ENCODE results near the gene USP5. TPM values are rescaled to one million over a fixed set of nuclear protein-coding genes. Genes with fewer than 3 reads are reported as not detected.
"Not testable (repeated sequence)": the region's sequence is repeated elsewhere in the genome, so short reads cannot be mapped to it uniquely, and the experiment has no call there.

USP5 gene
- polyA plus RNA-seq, 3 donors, result 28.0 to 32.4 (median 29.9) TPM

DNA sequence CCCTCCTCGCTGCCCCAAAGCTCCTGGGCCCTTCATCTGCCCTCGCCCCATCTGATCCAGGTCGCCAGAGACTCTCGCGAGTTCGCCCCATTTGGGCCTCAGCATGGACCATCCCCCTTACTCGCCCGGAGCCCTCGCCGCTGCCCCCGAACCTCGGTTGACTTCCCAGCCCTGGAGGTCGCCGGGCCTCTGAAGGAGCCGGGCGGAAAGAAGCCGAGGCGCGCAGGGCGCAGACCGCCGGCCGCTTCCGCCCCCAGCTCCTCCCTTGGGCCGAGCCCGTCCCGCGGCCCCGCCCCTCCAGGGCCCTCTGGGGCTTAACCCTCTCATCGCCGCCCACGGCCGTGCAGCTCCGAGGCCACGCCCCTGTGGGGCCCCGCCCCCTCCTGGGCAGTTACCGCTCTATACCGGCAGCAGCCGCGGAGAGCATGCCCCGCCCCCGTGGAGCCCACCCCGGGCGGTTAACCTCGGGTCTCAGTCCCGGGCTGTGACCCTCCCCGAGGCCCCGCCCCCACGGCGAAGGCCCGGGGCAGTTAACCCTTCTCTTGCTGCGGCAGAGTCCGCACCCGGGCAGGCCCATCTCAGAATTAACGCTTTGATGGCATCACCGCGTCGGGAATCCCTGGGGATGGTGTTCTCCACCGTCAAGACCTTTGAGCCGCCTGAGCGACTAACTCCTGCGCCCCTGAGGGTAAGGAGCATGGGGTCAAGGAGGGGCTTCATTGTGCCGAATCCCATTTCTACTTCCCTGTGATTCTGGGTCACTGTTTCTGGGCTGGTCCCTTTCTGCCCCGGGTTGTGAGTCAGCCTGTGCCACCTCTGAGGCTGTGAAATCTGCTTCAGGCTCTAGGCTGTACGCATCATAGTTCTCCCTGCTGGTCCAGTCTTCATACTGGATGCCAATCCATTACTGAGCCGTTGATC, 21.4 kb downstream of the USP5 start, which contains the start of gene SPSB2:
Gene SPSB2, minus strand, starts transcription at position 210 of the 921 bp plus-strand sequence. CDS start 402 bp downstream, outside the sequence.
- H3K9me3 ChIP-seq (replicated peaks in 1 of 2; ENCODE audit: control insufficient read depth in 1 of 2, insufficient read depth in 1 of 2, low read length in 2 of 2), result no peaks in the 10 kb centered on the region

DNA sequence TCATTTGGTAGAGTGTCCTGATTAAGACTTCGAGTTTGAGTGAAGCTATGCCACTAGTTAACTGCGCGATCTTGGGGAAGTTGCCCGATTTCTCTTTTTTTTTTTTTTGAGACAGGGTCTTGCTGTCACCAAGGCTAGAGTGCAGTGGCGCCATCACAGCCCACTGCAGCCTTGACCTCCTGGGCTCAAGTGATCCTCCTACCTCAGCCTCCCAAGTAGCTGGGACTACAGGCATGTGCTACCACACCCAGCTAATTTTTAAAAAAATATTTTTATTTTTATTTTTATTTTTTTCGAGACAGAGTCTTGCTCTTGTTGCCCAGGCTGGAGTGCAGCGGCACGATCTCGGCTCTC, 22.0 kb downstream of the USP5 start:
- WGBS (ENCODE audit: insufficient coverage), result 36% methylated on average over 7 of the region's 9 CpGs
- not testable (repeated sequence) for H3K27me3 Mint-ChIP-seq (ENCODE audit: low read depth in 3 of 3); H3K9me3 Mint-ChIP-seq; H3K27me3 ChIP-seq (ENCODE audit: control insufficient read depth in 2 of 2, insufficient read depth in 2 of 2, low read length in 2 of 2); H3K9me3 ChIP-seq (replicated peaks in 1 of 2; ENCODE audit: control insufficient read depth in 1 of 2, insufficient read depth in 1 of 2, low read length in 2 of 2); DNase-seq
- Histone ChIP-seq H4K20me1 (ENCODE audit: insufficient read depth, low read length) (peaks cover 41% of the 10 kb centered on the region), H3K4me2 (replicated peaks; ENCODE audit: extremely low read depth, low read length, poor library complexity, severe bottlenecking) (peak overlapping the region; percentile 96), H3K4me1 (ENCODE audit: control insufficient read depth in 1 of 2, insufficient read depth in 2 of 2, low read length in 2 of 2) (peaks cover 30 to 52% of the 10 kb centered on the region in 2 donors), H3K79me2 (ENCODE audit: insufficient read depth, low read length) (peaks cover 45% of the 10 kb centered on the region), H3K4me3 (replicated peaks in 1 of 3; ENCODE audit: low read depth in 2 of 3, low read length in 3 of 3) (peak overlapping the region; percentile 62 to 92 (median 87)), H3K36me3 (replicated peaks in 1 of 2; ENCODE audit: control insufficient read depth in 1 of 2, insufficient read depth in 2 of 2, low read length in 2 of 2) (peaks cover 20 to 28% of the 10 kb centered on the region in 2 donors), H3K9ac (ENCODE audit: insufficient read depth, low read length, poor library complexity, severe bottlenecking) (peak overlapping the region; percentile 81), H3K27ac (ENCODE audit: low read depth in 1 of 2, low read length in 2 of 2) (peak overlapping the region; percentile 81 to 95), H2AFZ (ENCODE audit: insufficient read depth, low read depth, low read length, poor library complexity, severe bottlenecking) (peak overlapping the region; percentile 90)
- Mint-ChIP-seq H3K4me1 (peaks cover 50% of the 10 kb centered on the region), H3K4me3 (peak overlapping the region; percentile 87 to 90), H3K27ac (peak overlapping the region; percentile 84 to 95 (median 94)), H3K36me3 (peaks cover 35 to 43% of the 10 kb centered on the region in 2 donors)
- intact Hi-C loops (cut with micrococcal nuclease), result loop anchor here (5.0 kb wide), 3 partner anchors 33 to 88 kb away; partner anchors contain the start of genes C12orf57 (in 1 of the 2) and RNU7-1 (in 1 of the 2)

More for the DNA sequence above, 21.4 kb downstream of the USP5 start, which contains the start of gene SPSB2:
- H4K20me1 ChIP-seq (ENCODE audit: insufficient read depth, low read length), result peaks cover 47% of the 10 kb centered on the region
- Mint-ChIP-seq H3K9me3 (no peaks in the 10 kb centered on the region), H3K27me3 (ENCODE audit: low read depth in 3 of 3) (peaks cover 0 to 3% (median 0%) of the 10 kb centered on the region in 3 donors), H3K4me1 (peaks cover 57% of the 10 kb centered on the region), H3K27ac (peak within 1 kb of the TSS; percentile 84 to 95 (median 94)), H3K4me3 (peak within 1 kb of the TSS; percentile 87 to 92), H3K36me3 (peaks cover 34 to 48% of the 10 kb centered on the region in 2 donors)
- peak within 1 kb of the TSS; percentile 62 to 92 (median 87) for H3K4me3 ChIP-seq (replicated peaks in 1 of 3; ENCODE audit: low read depth in 2 of 3, low read length in 3 of 3)
- peak within 1 kb of the TSS; percentile 96 for H3K4me2 ChIP-seq (replicated peaks; ENCODE audit: extremely low read depth, low read length, poor library complexity, severe bottlenecking)
- DNase-seq, result peak; percentile 92 to 95 (median 93)
- peaks cover 52% of the 10 kb centered on the region for H3K79me2 ChIP-seq (ENCODE audit: insufficient read depth, low read length)
- intact Hi-C loops (cut with micrococcal nuclease), result loop anchor here (1.0 to 5.0 kb wide), 6 partner anchors 17 to 89 kb away; partner anchors contain the start of genes C12orf57 (in 1 of the 2), LRRC23 (in 1 of the 2) and RNU7-1 (in 1 of the 2)
- H3K27ac ChIP-seq (ENCODE audit: low read depth in 1 of 2, low read length in 2 of 2), result peak within 1 kb of the TSS; percentile 81 to 95
- H3K36me3 ChIP-seq (replicated peaks in 1 of 2; ENCODE audit: control insufficient read depth in 1 of 2, insufficient read depth in 2 of 2, low read length in 2 of 2), result peaks cover 20 to 28% of the 10 kb centered on the region in 2 donors
- H3K9ac ChIP-seq (ENCODE audit: insufficient read depth, low read length, poor library complexity, severe bottlenecking), result peak within 1 kb of the TSS; percentile 81
- H2AFZ ChIP-seq (ENCODE audit: insufficient read depth, low read depth, low read length, poor library complexity, severe bottlenecking), result peak within 1 kb of the TSS; percentile 90
- no peaks in the 10 kb centered on the region for H3K27me3 ChIP-seq (ENCODE audit: control insufficient read depth in 2 of 2, insufficient read depth in 2 of 2, low read length in 2 of 2)
- TF ChIP-seq, protein P1, sequence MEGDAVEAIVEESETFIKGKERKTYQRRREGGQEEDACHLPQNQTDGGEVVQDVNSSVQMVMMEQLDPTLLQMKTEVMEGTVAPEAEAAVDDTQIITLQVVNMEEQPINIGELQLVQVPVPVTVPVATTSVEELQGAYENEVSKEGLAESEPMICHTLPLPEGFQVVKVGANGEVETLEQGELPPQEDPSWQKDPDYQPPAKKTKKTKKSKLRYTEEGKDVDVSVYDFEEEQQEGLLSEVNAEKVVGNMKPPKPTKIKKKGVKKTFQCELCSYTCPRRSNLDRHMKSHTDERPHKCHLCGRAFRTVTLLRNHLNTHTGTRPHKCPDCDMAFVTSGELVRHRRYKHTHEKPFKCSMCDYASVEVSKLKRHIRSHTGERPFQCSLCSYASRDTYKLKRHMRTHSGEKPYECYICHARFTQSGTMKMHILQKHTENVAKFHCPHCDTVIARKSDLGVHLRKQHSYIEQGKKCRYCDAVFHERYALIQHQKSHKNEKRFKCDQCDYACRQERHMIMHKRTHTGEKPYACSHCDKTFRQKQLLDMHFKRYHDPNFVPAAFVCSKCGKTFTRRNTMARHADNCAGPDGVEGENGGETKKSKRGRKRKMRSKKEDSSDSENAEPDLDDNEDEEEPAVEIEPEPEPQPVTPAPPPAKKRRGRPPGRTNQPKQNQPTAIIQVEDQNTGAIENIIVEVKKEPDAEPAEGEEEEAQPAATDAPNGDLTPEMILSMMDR (IDR thresholded peaks at IDR 0.05), result no peak
- peaks cover 36 to 58% of the 10 kb centered on the region in 2 donors for H3K4me1 ChIP-seq (ENCODE audit: control insufficient read depth in 1 of 2, insufficient read depth in 2 of 2, low read length in 2 of 2)
- WGBS (ENCODE audit: insufficient coverage), result under 1% methylated on average over 61 of the region's 66 CpGs

DNA sequence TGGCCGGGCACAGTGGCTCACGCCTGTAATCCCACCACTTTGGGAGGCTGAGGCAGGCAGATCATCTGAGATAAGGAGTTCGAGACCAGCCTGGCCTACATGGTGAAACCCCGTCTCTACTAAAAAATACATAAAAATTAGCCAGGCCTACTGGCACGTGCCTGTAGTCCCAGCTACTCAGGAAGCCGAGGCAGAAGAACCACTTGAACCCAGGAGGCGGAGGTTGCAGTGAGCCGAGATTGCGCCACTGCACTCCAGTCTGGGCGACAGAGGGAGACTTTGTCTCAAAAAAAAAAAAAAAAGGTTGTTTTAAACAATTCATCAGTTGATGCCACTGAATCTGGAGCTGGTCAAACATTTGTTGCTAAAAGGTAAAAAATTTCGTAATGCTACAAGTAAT, 27.9 kb downstream of the USP5 start:
- H3K36me3 ChIP-seq (replicated peaks in 1 of 2; ENCODE audit: control insufficient read depth in 1 of 2, insufficient read depth in 2 of 2, low read length in 2 of 2), result peaks cover 17 to 33% of the 10 kb centered on the region in 2 donors
- intact Hi-C loops (cut with micrococcal nuclease); H3K27me3 ChIP-seq (ENCODE audit: control insufficient read depth in 2 of 2, insufficient read depth in 2 of 2, low read length in 2 of 2); H3K9me3 ChIP-seq (replicated peaks in 1 of 2; ENCODE audit: control insufficient read depth in 1 of 2, insufficient read depth in 1 of 2, low read length in 2 of 2); H3K79me2 ChIP-seq (ENCODE audit: insufficient read depth, low read length); H4K20me1 ChIP-seq (ENCODE audit: insufficient read depth, low read length); H3K4me2 ChIP-seq (replicated peaks; ENCODE audit: extremely low read depth, low read length, poor library complexity, severe bottlenecking); H3K9ac ChIP-seq (ENCODE audit: insufficient read depth, low read length, poor library complexity, severe bottlenecking); DNase-seq; H2AFZ ChIP-seq (ENCODE audit: insufficient read depth, low read depth, low read length, poor library complexity, severe bottlenecking); H3K4me3 Mint-ChIP-seq; H3K27me3 Mint-ChIP-seq (ENCODE audit: low read depth in 3 of 3); H3K4me1 ChIP-seq (ENCODE audit: control insufficient read depth in 1 of 2, insufficient read depth in 2 of 2, low read length in 2 of 2); H3K9me3 Mint-ChIP-seq; H3K4me3 ChIP-seq (replicated peaks in 1 of 3; ENCODE audit: low read depth in 2 of 3, low read length in 3 of 3): not testable (repeated sequence)
- Mint-ChIP-seq H3K36me3 (peaks cover 37 to 45% of the 10 kb centered on the region in 2 donors), H3K27ac (peak overlapping the region in 4 of 7 donors; percentile 55 to 82 (median 70)), H3K4me1 (peaks cover 12% of the 10 kb centered on the region)
- WGBS (ENCODE audit: insufficient coverage), result 32% methylated on average over 8 of the region's 11 CpGs
- peak overlapping the region in 1 of 2 donors; percentile 28 for H3K27ac ChIP-seq (ENCODE audit: low read depth in 1 of 2, low read length in 2 of 2)

All from CD14-positive monocyte (primary cell).